Type B pancreatic cell (in vitro differentiated cells): ENCODE measurements around the gene CELF4. TPM values are rescaled to one million over a fixed set of nuclear protein-coding genes. Genes with fewer than 3 reads are reported as not detected.

ENCODE experiments used
- DNase-seq: peaks from one replicate; pipeline ENCODE4 v3.0.0; 2021; ENCODE audit warnings: mixed read lengths; ENCODE audit not compliant: unreplicated experiment; ENCODE audit errors: extremely low spot score
- H3K27ac Mint-ChIP-seq: 2 replicates; pipeline ENCODE4 v1.8.0; 2021; ENCODE audit warnings: mild to moderate bottlenecking, mixed read lengths
- H3K27me3 Mint-ChIP-seq: 2 replicates; pipeline ENCODE4 v1.8.0; 2021; ENCODE audit warnings: mixed read lengths
- H3K36me3 Mint-ChIP-seq: 2 replicates; pipeline ENCODE4 v1.8.0; 2021; ENCODE audit warnings: mixed read lengths
- H3K4me1 Mint-ChIP-seq: one replicate; pipeline ENCODE4 v1.8.0; 2021; ENCODE audit warnings: mixed read lengths; ENCODE audit not compliant: unreplicated experiment
- H3K4me3 Mint-ChIP-seq: 2 replicates; pipeline ENCODE4 v1.8.0; 2021; ENCODE audit warnings: mild to moderate bottlenecking, mixed read lengths
- H3K9me3 Mint-ChIP-seq: 2 replicates; pipeline ENCODE4 v1.8.0; 2021; ENCODE audit warnings: mixed read lengths
- CTCF ChIP-seq: fragments of 200-600 bp; sonication (generic); conservative IDR thresholded peaks from 2 replicates; pipeline ENCODE4 v1.5.0; 2021; ENCODE audit warnings: antibody characterized with exemption, mild to moderate bottlenecking
- total RNA-seq: library from RNA; stranded (reverse); gene quantifications from 2 replicates; pipeline ENCODE4 v1.2.1, GENCODE V29; 2021; ENCODE audit warnings: low replicate concordance

The CELF4 gene
- total RNA-seq, 1 donor from 2014 or later = 9.2 TPM

- Mint-ChIP-seq H3K27me3 (peaks cover 32% of the 10 kb centered on the region), H3K27ac (no peak overlapping the region), H3K9me3 (no peaks in the 10 kb centered on the region), H3K4me1 (peaks cover 12% of the 10 kb centered on the region), H3K4me3 (no peak overlapping the region), H3K36me3 (no peaks in the 10 kb centered on the region)
- no peak for TF ChIP-seq CTCF
- DNase-seq = no peak
Observed at GRCh38 chr18:37476611-37477295, 88.8 kb downstream of the CELF4 start.

- TF ChIP-seq CTCF = peak; percentile 82
- peaks cover 14% of the 10 kb centered on the region for H3K4me1 Mint-ChIP-seq
Observed at GRCh38 chr18:37476182-37476581, 89.4 kb downstream of the CELF4 start.

GRCh38 chr18:37473195-37473840 lies 92.3 kb downstream of the CELF4 start:
- Mint-ChIP-seq H3K4me1 (peaks cover 14% of the 10 kb centered on the region), H3K27ac (no peak overlapping the region), H3K36me3 (no peaks in the 10 kb centered on the region), H3K4me3 (no peak overlapping the region), H3K27me3 (peaks cover 15% of the 10 kb centered on the region), H3K9me3 (no peaks in the 10 kb centered on the region)
- no peak for TF ChIP-seq CTCF
- no peak for DNase-seq

More at GRCh38 chr18:37476182-37476581, 89.4 kb downstream of the CELF4 start:
- no peak for DNase-seq
- peaks cover 34% of the 10 kb centered on the region for H3K27me3 Mint-ChIP-seq
- no peak overlapping the region for H3K27ac Mint-ChIP-seq
- no peaks in the 10 kb centered on the region for H3K9me3 Mint-ChIP-seq
- no peaks in the 10 kb centered on the region for H3K36me3 Mint-ChIP-seq
- no peak overlapping the region for H3K4me3 Mint-ChIP-seq

GRCh38 chr18:37471637-37472036 lies 94.0 kb downstream of the CELF4 start:
- H3K36me3 Mint-ChIP-seq = no peaks in the 10 kb centered on the region
- no peak for DNase-seq
- H3K4me1 Mint-ChIP-seq = peaks cover 10% of the 10 kb centered on the region
- H3K9me3 Mint-ChIP-seq = no peaks in the 10 kb centered on the region
- peaks cover 16% of the 10 kb centered on the region for H3K27me3 Mint-ChIP-seq
- H3K4me3 Mint-ChIP-seq = no peak overlapping the region
- no peak for TF ChIP-seq CTCF
- H3K27ac Mint-ChIP-seq = no peak overlapping the region

- Mint-ChIP-seq H3K4me3 (no peak overlapping the region), H3K9me3 (no peaks in the 10 kb centered on the region), H3K27me3 (peaks cover 21% of the 10 kb centered on the region), H3K27ac (no peak overlapping the region), H3K4me1 (peaks cover 10% of the 10 kb centered on the region), H3K36me3 (no peaks in the 10 kb centered on the region)
- no peak for DNase-seq
- TF ChIP-seq CTCF = no peak
Observed at GRCh38 chr18:37470986-37471385, 94.6 kb downstream of the CELF4 start.
